ENCODE results near the gene MOB4.
"Not testable (repeated sequence)": the region's sequence is repeated elsewhere in the genome, so short reads cannot be mapped to it uniquely, and the experiment has no call there.

Gene MOB4

GRCh38 chr2:197515315-197515738, 539 bp upstream of the MOB4 start:
- DNase-seq, result peak; percentile 11

- DNase-seq, result peak; percentile 32
These were observed 511 bp downstream of the MOB4 start for GRCh38 chr2:197516393-197516761.

DNA sequence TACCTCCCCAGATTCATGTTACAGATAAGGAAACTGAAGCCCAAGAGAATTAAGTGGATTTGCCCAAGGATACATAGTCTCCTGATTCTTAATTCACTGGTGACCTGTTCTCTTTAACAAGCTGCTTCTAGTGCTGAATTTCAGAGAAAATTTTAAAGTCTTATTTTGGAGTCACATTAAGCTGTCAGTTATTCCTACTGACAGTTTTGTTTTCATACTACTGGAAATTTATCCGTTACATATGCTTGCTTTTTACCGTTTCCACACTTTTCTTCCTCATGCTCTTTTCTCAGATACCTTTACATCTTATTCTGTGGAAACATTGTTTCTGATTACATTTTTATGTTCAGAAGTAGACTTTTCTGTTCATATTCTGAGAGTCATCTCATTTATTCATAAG, 1.3 kb downstream of the MOB4 start:
- DNase-seq, result no peak

DNA sequence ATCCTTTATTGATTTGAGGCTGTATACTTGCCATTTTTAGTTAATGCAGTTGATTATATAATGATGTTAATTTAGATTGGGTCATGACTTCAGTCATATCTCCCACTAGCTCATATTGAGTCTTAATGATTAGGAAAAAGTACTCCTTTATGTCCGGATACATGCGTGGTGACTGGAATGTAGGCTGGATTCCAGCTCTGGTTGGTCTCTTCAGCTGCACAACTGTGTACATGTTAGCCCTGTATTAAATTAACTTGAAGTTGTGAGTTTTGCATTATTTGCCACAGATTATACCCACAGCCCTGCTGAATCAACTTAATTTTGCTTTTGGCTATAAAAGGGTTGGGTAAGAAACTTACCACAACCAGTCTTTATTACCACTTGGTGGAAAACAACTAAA, 22.5 kb downstream of the MOB4 start:
- DNase-seq, result no peak

DNA sequence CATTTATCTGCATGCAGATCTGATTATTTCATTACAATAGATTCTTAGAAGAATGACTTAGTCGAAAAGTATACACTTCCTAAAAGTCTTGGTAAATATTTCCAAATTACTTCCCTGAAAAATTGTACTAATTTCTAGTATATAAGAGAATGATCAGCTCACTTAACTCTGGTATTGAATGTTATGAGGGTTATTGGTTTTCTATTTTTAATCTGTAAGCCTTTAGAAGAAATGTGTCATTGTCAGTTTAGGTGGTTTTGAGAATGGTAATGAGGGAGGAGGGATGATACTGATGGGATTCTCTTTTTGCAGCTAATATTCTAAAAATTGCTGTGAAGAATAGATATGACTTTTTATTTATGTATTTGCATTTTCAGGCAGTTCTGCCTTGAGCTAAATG, 23.9 kb downstream of the MOB4 start:
- DNase-seq, result no peak

DNA sequence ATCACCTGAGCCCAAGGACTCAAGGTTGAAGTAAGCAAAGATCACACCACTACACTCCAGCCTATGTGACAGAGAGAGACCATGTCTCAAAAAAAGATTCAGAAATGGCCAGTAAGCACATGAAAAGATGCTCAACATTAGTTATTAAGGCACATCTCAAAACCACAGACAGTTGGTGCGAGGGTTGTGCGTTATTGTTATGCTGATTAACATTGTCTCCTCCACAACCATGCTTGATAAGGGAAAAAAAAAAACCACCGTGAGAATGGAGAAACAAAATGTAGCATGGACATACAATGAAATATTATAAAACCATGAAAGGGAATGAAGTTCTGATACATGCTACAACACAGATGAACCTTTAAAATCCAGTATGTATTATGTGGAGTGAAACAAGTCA, 27.3 kb downstream of the MOB4 start:
- DNase-seq, result no peak

- DNase-seq, result no peak
These were observed 31.5 kb downstream of the MOB4 start for GRCh38 chr2:197547163-197547900.

- DNase-seq, result no peak
These were observed 32.7 kb downstream of the MOB4 start for GRCh38 chr2:197548582-197548981.

DNA sequence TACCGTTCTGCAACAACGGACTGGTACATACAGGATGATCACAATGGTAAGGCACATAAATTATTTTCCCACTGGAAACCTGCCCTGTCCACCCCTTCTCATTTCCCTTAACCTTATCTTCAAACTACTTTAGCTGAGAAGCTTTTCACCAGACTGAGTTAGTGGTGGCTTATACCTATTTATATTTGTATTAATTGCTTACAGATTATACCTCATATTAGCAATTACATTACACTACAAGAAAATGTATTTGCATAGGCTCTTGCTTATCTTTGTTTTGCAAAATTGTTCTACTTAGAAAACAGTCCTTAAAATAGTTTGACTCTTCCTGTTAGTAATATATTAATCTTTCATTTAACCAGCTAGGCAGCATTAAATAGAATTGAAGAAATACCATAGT, 35.4 kb downstream of the MOB4 start:
- not testable (repeated sequence) for DNase-seq

DNA sequence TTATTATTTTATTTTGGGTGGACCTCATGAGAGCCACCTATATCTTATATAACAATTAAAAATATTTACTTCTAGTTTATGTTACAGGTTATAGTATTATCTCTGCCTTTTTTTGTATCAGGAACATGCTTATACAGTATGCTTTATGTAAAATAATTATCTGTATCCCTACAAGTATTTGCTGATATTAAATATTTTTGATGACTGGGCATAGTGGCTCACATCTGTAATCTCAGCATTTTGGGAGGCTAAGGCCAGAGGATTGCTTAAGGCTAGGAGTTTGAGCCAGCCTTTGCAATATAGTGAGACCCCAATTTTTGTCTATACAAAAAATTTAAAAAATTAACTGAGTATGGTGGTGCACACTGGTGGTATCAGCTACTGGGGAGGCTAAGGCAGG, 39.6 kb downstream of the MOB4 start:
- no peak for DNase-seq

DNA sequence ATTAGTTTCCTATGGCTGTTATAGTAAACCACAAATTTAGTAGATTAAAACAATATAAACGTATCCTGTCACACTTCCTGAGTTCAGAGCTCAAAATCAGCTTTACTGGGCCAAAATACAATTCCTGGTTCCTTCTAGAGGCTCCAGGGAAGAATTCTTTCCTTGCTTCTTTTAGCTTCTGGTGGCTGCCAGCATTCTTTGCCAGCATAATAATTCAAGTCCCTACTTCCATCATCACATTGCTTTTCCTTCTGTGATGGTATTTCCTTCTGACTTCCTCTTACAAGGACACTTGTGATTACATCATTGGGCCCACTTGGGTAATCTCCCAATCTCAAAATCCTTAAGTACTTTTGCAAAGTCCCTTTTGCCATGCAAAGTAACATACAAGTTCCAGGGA, 40.6 kb downstream of the MOB4 start:
- DNase-seq, result no peak

- no peak for DNase-seq
These were observed 42.5 kb downstream of the MOB4 start for GRCh38 chr2:197558393-197558792.

GRCh38 chr2:197559681-197560080, 43.8 kb downstream of the MOB4 start:
- DNase-seq, result no peak

- DNase-seq, result no peak
These were observed 44.3 kb downstream of the MOB4 start for GRCh38 chr2:197560146-197560665.

GRCh38 chr2:197571627-197572271, 55.9 kb downstream of the MOB4 start:
- DNase-seq, result peak; percentile 64

GRCh38 chr2:197573608-197574007, 57.7 kb downstream of the MOB4 start:
- DNase-seq, result no peak

DNA sequence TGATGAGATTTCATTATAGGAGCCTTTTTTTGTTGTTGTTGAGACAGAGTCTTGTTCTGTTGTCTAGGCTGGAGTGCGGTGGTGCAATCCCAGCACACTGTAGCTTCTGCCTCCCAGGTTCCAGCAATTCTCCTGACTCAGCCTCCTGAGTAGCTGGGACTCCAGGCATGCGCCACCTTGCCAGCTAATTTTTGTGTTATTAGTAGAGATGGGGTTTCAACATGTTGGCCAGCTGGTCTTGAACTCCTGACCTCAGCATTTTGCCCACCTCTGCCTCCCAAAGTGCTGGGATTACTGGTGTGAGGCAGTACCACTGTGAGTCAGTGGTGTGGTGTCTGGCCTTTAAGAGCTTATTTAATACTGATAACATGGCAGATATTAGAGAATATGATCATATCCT, 60.1 kb downstream of the MOB4 start:
- DNase-seq, result no peak

DNA sequence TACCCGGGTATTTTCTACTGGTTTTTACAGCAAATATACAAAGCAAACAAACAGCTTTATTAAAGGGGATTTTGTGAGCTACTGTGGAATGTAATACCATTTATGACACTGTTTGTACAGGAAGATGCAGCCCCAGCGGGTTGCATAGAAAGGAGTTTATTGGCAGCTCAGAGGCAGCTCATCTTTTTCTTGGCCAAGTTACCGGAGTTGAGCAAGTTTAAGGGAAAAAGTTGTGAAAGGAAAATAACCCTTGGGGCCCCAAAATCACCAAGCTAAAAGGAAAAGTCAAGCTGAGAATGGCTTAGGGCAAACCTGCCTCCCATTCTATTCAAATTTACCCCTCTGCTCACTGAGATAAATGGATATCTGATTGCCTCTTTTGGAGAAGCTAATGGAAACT, 60.8 kb downstream of the MOB4 start:
- DNase-seq, result no peak

DNA sequence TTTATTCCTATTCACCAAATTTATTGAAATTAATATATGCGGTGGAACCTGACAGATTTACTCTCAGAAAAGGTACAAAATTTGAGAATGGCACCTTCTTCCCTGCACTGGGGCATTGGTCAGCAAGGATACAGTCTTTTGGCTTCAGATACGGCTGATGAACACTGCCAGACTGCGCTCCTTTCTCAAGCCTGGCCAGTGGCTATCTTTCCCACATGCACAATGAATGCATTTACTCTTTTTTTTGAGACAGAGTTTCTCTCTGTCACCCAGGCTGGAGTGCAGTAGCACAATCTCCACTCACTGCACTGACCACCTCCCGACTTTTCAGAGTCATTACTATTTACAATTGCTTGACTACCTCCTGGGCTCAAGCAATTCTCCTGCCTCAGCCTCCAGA, 61.6 kb downstream of the MOB4 start:
- DNase-seq, result no peak

GRCh38 chr2:197578294-197578693, 62.4 kb downstream of the MOB4 start:
- DNase-seq, result not testable (repeated sequence)

- not testable (repeated sequence) for DNase-seq
These were observed 64.3 kb downstream of the MOB4 start for GRCh38 chr2:197580166-197580565.

- DNase-seq, result not testable (repeated sequence)
These were observed 71.4 kb downstream of the MOB4 start for GRCh38 chr2:197587255-197587654.

GRCh38 chr2:197591339-197592072, 75.6 kb downstream of the MOB4 start:
- no peak for DNase-seq

- no peak for DNase-seq
These were observed 80.9 kb downstream of the MOB4 start for GRCh38 chr2:197596766-197597165.

Data from HCEC 1CT (cell line).